Caco-2 (cell line): ENCODE measurements around the gene MIOS. TPM values are rescaled to one million over a fixed set of nuclear protein-coding genes. Genes with fewer than 3 reads are reported as not detected.
A peak's percentile ranks its signal among the peaks of the same experiment; 100 is the strongest.
"Not testable (repeated sequence)": the region's sequence is repeated elsewhere in the genome, so short reads cannot be mapped to it uniquely, and the experiment has no call there.

Source experiments
- BruUV-seq: library from RNA; stranded (reverse); fragments of 400-500 nt; replicated peaks from 2 replicates; lab custom pipeline; 2021; lab: Mats Ljungman, UMichigan
- CTCF ChIA-PET: fragments of 300-600 bp; sonication (Branson Sonifier 250); formaldehyde crosslinking; loops from one replicate; lab custom pipeline; 2022; ENCODE audit warnings: antibody characterized with exemption; lab: Charles Lee
- POLR2A ChIA-PET: fragments of 300-600 bp; sonication (Branson Sonifier 250); formaldehyde crosslinking; loops from one replicate; lab custom pipeline; 2022; ENCODE audit warnings: antibody characterized with exemption; lab: Charles Lee
- DNase-seq, 2 experiments: peaks; one replicate each; pipeline versions ENCODE4 v3.0.0 to v3.0.0-alpha.2; 2020 to 2022
- H3K27me3 ChIP-seq: replicated peaks from 2 replicates; pipeline ENCODE4 v1.6.0; 2011; ENCODE audit warnings: low read length; ENCODE audit not compliant: control insufficient read depth, insufficient read depth
- H3K36me3 ChIP-seq: 2 replicates; pipeline ENCODE4 v1.5.1; 2011; ENCODE audit warnings: low read length; ENCODE audit not compliant: control insufficient read depth, insufficient read depth
- H3K4me1 ChIP-seq: fragments of 250-450 bp; sonication (Bioruptor Pico); 2 replicates; pipeline ENCODE4 v1.5.1; 2020; ENCODE audit warnings: mild to moderate bottlenecking
- H3K4me3 ChIP-seq: 2 replicates; pipeline ENCODE4 v1.5.1; 2011; ENCODE audit warnings: low read depth, mild to moderate bottlenecking, control low read depth, low read length
- H3K9me3 ChIP-seq: fragments of 250-450 bp; sonication (Bioruptor Pico); 2 replicates; pipeline ENCODE4 v1.5.1; 2020; ENCODE audit warnings: mild to moderate bottlenecking, moderate library complexity
- H3K27ac Mint-ChIP-seq: one replicate; pipeline ENCODE4 v1.8.0; 2022; ENCODE audit warnings: mixed read lengths; ENCODE audit not compliant: unreplicated experiment
- H3K27me3 Mint-ChIP-seq: one replicate; pipeline ENCODE4 v1.8.0; 2022; ENCODE audit warnings: mixed read lengths; ENCODE audit not compliant: insufficient read depth, unreplicated experiment
- H3K36me3 Mint-ChIP-seq: one replicate; pipeline ENCODE4 v1.8.0; 2022; ENCODE audit warnings: mild to moderate bottlenecking, mixed read lengths; ENCODE audit not compliant: insufficient read depth, unreplicated experiment
- H3K4me1 Mint-ChIP-seq: one replicate; pipeline ENCODE4 v1.8.0; 2022; ENCODE audit warnings: low read depth, mixed read lengths; ENCODE audit not compliant: unreplicated experiment
- H3K4me3 Mint-ChIP-seq: one replicate; pipeline ENCODE4 v1.8.0; 2022; ENCODE audit warnings: mild to moderate bottlenecking, moderate library complexity, mixed read lengths; ENCODE audit not compliant: unreplicated experiment
- H3K9me3 Mint-ChIP-seq: one replicate; pipeline ENCODE4 v1.8.0; 2022; ENCODE audit warnings: mixed read lengths; ENCODE audit not compliant: unreplicated experiment
- intact Hi-C: fragments of 100-400 bp; cut with micrococcal nuclease; formaldehyde crosslinking; loops from one replicate; pipeline ENCODE4 v1.10.0; 2022; ENCODE audit not compliant: unreplicated experiment
- total RNA-seq: library from RNA; stranded (reverse); gene quantifications from 2 replicates; pipeline ENCODE4 v1.2.3, GENCODE V29; 2022
- TF ChIP-seq, protein P1 (sequence below), 2 experiments: fragments of 200-600 bp in 1 of 2; IDR thresholded peaks; 1 replicate in 1 of 2; 2 replicates in 1 of 2; pipeline versions ENCODE4 v1.5.1 to v1.8.0; 2011 to 2022; ENCODE audit warnings: antibody characterized with exemption in 1 of 2, control low read depth in 1 of 2, inconsistent platforms in 1 of 2, low read depth in 1 of 2, low read length in 1 of 2, mild to moderate bottlenecking in 1 of 2, moderate library complexity in 1 of 2; ENCODE audit not compliant: insufficient read depth in 1 of 2, severe bottlenecking in 1 of 2, unreplicated experiment in 1 of 2

Gene MIOS
- total RNA-seq, 1 experiment from 2014 or later: 37.3 TPM

DNA sequence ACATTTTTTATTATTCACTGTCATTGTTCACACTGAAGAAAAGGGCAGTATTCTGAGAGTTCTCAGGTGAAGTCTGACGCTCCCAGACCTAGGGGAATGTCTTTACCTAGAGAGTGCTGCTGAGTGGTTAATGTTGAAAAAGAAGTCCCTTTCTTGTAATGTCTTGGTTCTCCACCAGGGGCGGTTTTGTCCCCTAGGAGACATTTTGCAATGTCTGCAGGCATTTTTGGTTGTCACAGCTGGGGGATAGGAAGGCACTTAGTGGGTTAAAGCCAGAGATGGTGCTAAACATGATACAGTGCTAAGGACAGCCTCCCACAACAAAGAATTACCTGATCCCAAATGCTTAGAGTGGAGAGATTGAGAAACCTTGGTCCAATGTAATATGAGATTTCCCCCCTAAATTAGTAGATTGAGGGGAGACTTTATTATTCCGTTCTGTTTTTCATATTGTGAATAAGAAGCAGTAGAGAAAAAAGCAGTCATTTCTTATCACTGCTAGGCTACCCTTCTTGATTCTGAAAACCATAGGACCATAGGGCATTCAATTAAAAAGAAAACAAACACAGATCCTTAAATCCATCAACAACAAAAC lies 87.0 kb downstream of the MIOS start:
- Mint-ChIP-seq H3K4me3 (no peak overlapping the region), H3K9me3 (peaks cover 1% of the 10 kb centered on the region), H3K36me3 (no peaks in the 10 kb centered on the region), H3K27me3 (no peaks in the 10 kb centered on the region), H3K27ac (no peak overlapping the region), H3K4me1 (peaks cover 29% of the 10 kb centered on the region)
- intact Hi-C loops: no loop called here
- POLR2A ChIA-PET: no interaction called here
- Histone ChIP-seq H3K27me3 (no peaks in the 10 kb centered on the region), H3K36me3 (no peaks in the 10 kb centered on the region; the same call in 1 of the 2 replicates), H3K4me3 (no peak overlapping the region), H3K9me3 (no peaks in the 10 kb centered on the region), H3K4me1 (peaks cover 5% of the 10 kb centered on the region)
- BruUV-seq: no TSS peak
- CTCF ChIA-PET: no interaction called here
- TF ChIP-seq, protein P1, sequence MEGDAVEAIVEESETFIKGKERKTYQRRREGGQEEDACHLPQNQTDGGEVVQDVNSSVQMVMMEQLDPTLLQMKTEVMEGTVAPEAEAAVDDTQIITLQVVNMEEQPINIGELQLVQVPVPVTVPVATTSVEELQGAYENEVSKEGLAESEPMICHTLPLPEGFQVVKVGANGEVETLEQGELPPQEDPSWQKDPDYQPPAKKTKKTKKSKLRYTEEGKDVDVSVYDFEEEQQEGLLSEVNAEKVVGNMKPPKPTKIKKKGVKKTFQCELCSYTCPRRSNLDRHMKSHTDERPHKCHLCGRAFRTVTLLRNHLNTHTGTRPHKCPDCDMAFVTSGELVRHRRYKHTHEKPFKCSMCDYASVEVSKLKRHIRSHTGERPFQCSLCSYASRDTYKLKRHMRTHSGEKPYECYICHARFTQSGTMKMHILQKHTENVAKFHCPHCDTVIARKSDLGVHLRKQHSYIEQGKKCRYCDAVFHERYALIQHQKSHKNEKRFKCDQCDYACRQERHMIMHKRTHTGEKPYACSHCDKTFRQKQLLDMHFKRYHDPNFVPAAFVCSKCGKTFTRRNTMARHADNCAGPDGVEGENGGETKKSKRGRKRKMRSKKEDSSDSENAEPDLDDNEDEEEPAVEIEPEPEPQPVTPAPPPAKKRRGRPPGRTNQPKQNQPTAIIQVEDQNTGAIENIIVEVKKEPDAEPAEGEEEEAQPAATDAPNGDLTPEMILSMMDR (IDR thresholded peaks at IDR 0.05; ENCODE audit: insufficient read depth in 1 of 2, low read depth in 1 of 2, low read length in 1 of 2, severe bottlenecking in 1 of 2, unreplicated experiment in 1 of 2): peak; percentile 23 to 77
- peak in 1 of 2 experiments; percentile 43 for DNase-seq

DNA sequence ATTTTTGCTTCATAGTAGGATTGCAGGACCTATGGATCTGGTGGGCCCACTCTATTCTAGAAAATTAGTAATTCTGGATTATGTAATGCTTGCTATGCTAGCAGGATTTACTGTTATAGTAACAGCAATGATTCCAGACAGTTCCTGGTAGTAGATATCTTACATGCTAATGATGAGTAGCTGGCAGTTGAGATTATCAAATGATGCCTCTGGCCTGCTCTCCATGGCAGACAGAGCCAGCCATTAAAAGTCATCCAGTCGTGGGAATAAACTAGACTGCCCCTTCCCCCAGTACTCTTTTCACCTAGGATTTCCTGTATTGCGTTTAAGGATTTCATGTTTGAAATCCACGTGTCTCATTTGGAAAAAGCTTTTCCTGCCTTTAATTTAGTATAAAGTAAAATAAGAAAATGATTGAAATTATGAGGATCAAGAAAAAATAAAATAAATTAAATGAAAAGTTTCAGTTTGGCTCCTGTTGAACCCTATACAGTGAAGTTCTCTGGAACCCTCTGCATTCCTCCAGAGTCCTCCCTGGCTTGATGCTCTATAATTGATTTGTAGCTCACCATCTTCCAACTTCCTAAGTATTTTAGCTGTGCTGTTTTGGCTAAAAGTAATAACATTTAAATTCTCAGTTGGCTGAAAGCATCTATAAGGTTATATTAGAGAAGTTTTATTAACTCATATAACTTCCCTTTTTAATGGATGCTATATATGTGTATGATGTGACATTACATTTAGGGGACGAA lies 88.5 kb downstream of the MIOS start:
- peaks cover 29% of the 10 kb centered on the region for H3K4me1 Mint-ChIP-seq
- peaks cover 12% of the 10 kb centered on the region for H3K9me3 Mint-ChIP-seq
- BruUV-seq: no TSS peak
- Histone ChIP-seq H3K36me3 (no peaks in the 10 kb centered on the region; the same call in 1 of the 2 replicates), H3K4me1 (peaks cover 5% of the 10 kb centered on the region), H3K27me3 (no peaks in the 10 kb centered on the region), H3K9me3 (no peaks in the 10 kb centered on the region), H3K4me3 (no peak overlapping the region)
- no peaks in the 10 kb centered on the region for H3K36me3 Mint-ChIP-seq
- no peaks in the 10 kb centered on the region for H3K27me3 Mint-ChIP-seq
- ChIA-PET CTCF (no interaction called here), POLR2A (no interaction called here)
- no peak for DNase-seq
- intact Hi-C loops: no loop called here
- TF ChIP-seq, protein P1 (IDR thresholded peaks at IDR 0.05; ENCODE audit: insufficient read depth in 1 of 2, low read depth in 1 of 2, low read length in 1 of 2, severe bottlenecking in 1 of 2, unreplicated experiment in 1 of 2): no peak
- no peak overlapping the region for H3K27ac Mint-ChIP-seq
- no peak overlapping the region for H3K4me3 Mint-ChIP-seq

DNA sequence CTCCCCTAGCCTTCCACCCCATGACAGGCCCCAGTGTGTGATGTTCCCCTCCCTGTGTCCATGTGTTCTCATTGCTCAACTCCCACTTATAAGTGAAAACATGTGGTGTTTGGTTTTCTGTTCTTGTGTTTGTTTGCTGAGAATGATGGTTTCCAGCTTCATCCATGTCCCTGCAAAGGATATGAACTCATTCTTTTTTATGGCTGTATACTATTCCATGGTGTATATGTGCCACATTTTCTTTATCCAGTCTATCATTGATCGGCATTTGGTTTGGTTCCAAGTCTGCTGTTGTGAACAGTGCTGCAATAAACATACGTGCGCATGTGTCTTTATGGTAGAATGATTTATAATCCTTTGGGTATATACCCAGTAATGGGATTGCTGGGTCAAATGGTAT lies 89.8 kb downstream of the MIOS start:
- POLR2A ChIA-PET, H3K4me1 ChIP-seq, DNase-seq, intact Hi-C loops, CTCF ChIA-PET, BruUV-seq, H3K36me3 Mint-ChIP-seq, H3K4me3 Mint-ChIP-seq, H3K9me3 ChIP-seq, H3K27me3 Mint-ChIP-seq, H3K27ac Mint-ChIP-seq, H3K4me3 ChIP-seq, H3K36me3 ChIP-seq, H3K27me3 ChIP-seq: not testable (repeated sequence)
- peaks cover 18% of the 10 kb centered on the region for H3K4me1 Mint-ChIP-seq
- peaks cover 12% of the 10 kb centered on the region for H3K9me3 Mint-ChIP-seq

Other genes with a start within 250 kb of the MIOS start
- 6.2 and 7.3 TPM in 2 replicates for gene COL28A1, start 31.0 kb upstream of the MIOS start, total RNA-seq
- gene UMAD1, start 73.9 kb downstream of the MIOS start, total RNA-seq: 20.0 and 20.3 TPM in 2 replicates
- 76.3 and 90.2 TPM in 2 replicates for gene RPA3, start 151.7 kb downstream of the MIOS start, total RNA-seq